ENCODE results near the gene ZNF716.
"Not testable (repeated sequence)": the region's sequence is repeated elsewhere in the genome, so short reads cannot be mapped to it uniquely, and the experiment has no call there.

ZNF716 gene

GRCh38 chr7:57426629-57427003 lies 23.4 kb upstream of the ZNF716 start:
- H3K4me3 ChIP-seq (ENCODE audit: low read length): no peak overlapping the region
- no peak for DNase-seq (ENCODE audit: low read depth)
- TF ChIP-seq CTCF (conservative IDR thresholded peaks at IDR 0.05; ENCODE audit: low read length): no peak

DNA sequence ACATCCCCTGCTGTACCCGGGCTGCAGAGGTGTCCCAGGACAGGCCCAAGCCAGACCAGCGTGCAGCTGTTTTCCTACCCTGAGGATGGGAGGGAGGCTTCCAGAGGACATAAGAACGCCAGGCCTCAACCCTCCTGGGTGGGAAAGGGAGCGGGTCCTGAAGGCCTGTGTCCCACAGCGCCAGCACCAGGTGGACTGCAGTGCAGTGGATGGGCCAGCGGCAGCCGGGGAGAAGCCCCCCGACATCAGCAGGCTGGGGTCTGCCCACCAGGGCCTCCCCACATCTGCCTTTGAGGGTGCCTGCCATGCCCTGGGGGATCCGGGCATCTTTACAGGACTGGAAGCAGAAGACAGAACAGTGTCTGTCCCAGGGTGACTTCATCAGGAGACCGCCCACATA lies 22.8 kb upstream of the ZNF716 start:
- no peak for TF ChIP-seq CTCF (conservative IDR thresholded peaks at IDR 0.05; ENCODE audit: low read length)
- no peak for DNase-seq (ENCODE audit: low read depth)
- H3K4me3 ChIP-seq (ENCODE audit: low read length): no peak overlapping the region

DNA sequence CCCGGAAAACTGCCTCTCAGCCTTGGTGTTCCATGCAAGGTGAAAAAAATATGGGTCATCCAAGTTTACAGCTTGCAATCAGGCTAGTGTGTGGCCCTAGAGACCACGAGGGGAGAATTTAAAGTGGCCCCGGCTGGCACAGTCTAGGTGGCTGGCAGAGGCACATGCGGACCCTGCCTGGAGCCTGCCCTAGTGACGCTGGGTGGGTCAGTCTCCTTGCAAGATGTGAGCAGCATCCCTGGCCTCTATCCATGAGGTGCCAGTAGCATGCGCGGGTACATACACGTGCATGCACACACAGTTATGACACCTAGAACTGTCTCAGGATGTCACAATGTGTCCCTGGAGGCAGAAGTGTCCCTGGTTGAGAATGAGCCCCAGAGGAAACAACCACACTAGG lies 22.4 kb upstream of the ZNF716 start:
- H3K4me3 ChIP-seq (ENCODE audit: low read length): no peak overlapping the region
- TF ChIP-seq CTCF (conservative IDR thresholded peaks at IDR 0.05; ENCODE audit: low read length): no peak
- DNase-seq (ENCODE audit: low read depth): no peak

GRCh38 chr7:57432583-57432982 lies 17.4 kb upstream of the ZNF716 start:
- no peak for DNase-seq (ENCODE audit: low read depth)
- no peak overlapping the region for H3K4me3 ChIP-seq (ENCODE audit: low read length)
- no peak for TF ChIP-seq CTCF (conservative IDR thresholded peaks at IDR 0.05; ENCODE audit: low read length)

- TF ChIP-seq CTCF (conservative IDR thresholded peaks at IDR 0.05; ENCODE audit: low read length): no peak
- no peak overlapping the region for H3K4me3 ChIP-seq (ENCODE audit: low read length)
- no peak for DNase-seq (ENCODE audit: low read depth)
Observed at GRCh38 chr7:57437581-57437980, 12.4 kb upstream of the ZNF716 start.

DNA sequence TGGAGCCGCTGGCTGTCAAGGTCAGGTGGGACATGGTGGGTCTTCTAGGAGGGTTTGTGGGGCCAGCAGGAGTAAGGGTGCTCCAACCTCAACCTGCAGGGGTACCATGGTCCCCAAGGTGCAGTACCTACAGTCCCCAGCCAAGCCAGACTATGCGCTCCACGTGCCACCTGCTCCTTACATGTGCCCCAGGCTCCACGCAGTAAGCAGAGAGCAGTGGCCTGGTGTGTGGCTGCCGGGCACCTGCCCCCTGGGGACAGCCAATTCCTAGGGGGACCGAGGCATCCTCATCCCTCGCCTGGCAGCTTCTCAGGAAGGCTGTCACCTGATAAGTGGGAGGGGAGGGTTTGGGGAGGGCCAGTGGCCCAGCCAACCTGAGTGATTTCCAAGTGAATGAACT lies 11.7 kb upstream of the ZNF716 start:
- H3K4me3 ChIP-seq (ENCODE audit: low read length): no peak overlapping the region
- TF ChIP-seq CTCF (conservative IDR thresholded peaks at IDR 0.05; ENCODE audit: low read length): no peak
- no peak for DNase-seq (ENCODE audit: low read depth)

GRCh38 chr7:57443567-57443966 lies 6.4 kb upstream of the ZNF716 start:
- TF ChIP-seq CTCF (conservative IDR thresholded peaks at IDR 0.05; ENCODE audit: low read length): no peak
- no peak overlapping the region for H3K4me3 ChIP-seq (ENCODE audit: low read length)
- no peak for DNase-seq (ENCODE audit: low read depth)

GRCh38 chr7:57469186-57469828 lies 19.3 kb downstream of the ZNF716 start:
- DNase-seq (ENCODE audit: low read depth): not testable (repeated sequence)

DNA sequence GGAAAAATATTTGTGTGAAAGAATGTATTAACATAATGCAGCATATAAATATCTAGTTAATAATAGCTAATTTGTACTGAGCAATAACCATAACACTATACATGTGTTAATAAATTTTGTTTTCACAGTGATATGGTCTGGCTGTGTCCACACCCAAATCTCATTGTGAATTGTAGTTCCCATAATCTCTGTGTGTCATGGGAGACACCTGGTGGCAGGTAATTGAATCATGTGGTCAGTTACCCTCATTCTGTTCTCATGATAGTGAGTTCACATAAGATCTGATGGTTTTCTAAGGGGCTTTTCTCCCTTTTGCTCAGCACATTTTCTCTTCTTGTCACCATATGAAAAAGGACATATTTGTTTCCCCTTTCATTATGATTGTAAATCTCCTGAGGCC lies 30.3 kb downstream of the ZNF716 start:
- DNase-seq (ENCODE audit: low read depth): not testable (repeated sequence)

More at GRCh38 chr7:57469186-57469828, 19.3 kb downstream of the ZNF716 start:
- H3K4me3 ChIP-seq (ENCODE audit: low read length): not testable (repeated sequence)

GRCh38 chr7:57485022-57485421 lies 35.0 kb downstream of the ZNF716 start:
- not testable (repeated sequence) for H3K4me3 ChIP-seq (ENCODE audit: low read length); DNase-seq (ENCODE audit: low read depth)

More for the DNA sequence above, 30.3 kb downstream of the ZNF716 start:
- not testable (repeated sequence) for H3K4me3 ChIP-seq (ENCODE audit: low read length)
